Measurements from ENCODE around the gene S100A9. TPM values are rescaled to one million over a fixed set of nuclear protein-coding genes. Genes with fewer than 3 reads are reported as not detected.
"Not testable (repeated sequence)": the region's sequence is repeated elsewhere in the genome, so short reads cannot be mapped to it uniquely, and the experiment has no call there.

The S100A9 gene
- total RNA-seq, result not detected

DNA sequence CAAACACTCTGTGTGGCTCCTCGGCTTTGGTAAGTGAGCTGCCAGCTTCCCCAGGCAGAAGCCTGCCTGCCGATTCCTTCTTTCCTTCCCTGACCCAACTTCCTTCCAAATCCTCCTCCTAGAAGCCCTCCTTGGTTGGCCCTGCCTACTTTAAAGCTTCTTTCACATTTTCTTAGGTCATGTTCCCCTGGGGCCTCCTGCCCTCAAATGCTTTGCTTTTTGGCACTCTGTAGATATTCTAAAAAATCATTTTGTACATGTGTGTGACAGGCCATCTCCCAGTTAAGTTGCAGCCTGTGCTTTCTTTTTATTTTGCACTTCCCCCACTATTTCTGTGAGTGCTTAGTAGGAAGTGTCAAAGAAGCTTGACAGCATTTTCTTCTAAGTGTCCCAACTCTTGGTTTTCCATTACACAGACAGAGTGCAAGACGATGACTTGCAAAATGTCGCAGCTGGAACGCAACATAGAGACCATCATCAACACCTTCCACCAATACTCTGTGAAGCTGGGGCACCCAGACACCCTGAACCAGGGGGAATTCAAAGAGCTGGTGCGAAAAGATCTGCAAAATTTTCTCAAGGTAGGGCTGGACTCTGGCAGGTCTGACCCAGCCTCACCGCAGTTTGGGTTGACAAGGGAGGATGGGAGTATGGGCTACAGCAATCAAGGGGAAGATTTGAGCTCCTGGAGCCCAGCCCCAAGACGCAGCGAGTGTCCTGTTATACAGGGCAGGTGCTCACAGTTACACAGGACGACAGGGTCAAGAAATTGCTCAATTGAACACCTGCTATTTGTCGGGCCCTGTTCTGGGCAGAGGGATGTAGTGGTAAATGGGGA lies at the start of gene S100A9:
S100A9 (plus strand) TSS at position 2 of the 838 bp plus-strand sequence; CDS start at position 432, 430 bp downstream.
- DNase-seq (no peak), ATAC-seq (no peak)
- Mint-ChIP-seq H3K36me3 (no peaks in the 10 kb centered on the region), H3K9me3 (ENCODE audit: low read depth) (no peaks in the 10 kb centered on the region), H3K27me3 (peaks cover 6% of the 10 kb centered on the region), H3K4me3 (no peak within 1 kb of the TSS), H3K4me1 (peaks cover 7% of the 10 kb centered on the region), H3K27ac (no peak within 1 kb of the TSS)
- CTCF ChIA-PET, result interaction anchor here (0.6 to 2.3 kb wide), 2 partner anchors 136 to 508 kb away, joined by 3 to 11 read pairs; no protein-coding TSS in a partner anchor

DNA sequence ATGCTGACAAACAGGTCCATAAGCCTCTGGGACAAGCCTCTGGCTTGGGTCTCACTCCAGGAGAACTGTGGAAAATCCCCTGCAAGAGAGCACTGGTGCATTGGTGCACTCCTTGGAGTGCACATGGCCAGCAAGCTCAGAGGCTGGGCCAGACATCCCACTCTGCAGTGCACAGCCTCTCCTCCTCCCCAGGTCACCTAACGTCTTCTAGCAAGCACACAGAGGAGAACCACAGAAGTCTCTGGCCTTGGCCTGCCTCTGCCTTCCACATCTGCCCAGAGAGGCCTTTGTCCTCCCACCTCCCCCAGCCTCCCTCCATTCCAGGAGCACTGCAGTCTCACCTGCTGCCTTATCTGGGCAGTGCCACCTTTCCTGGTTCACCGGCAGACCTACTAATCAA lies 49.1 kb upstream of the S100A9 start:
- no peaks in the 10 kb centered on the region for H3K36me3 Mint-ChIP-seq
- H3K4me1 Mint-ChIP-seq, result no peaks in the 10 kb centered on the region
- CTCF ChIA-PET, result no interaction called here
- no peak for DNase-seq
- no peaks in the 10 kb centered on the region for H3K9me3 Mint-ChIP-seq (ENCODE audit: low read depth)
- H3K27me3 Mint-ChIP-seq, result peaks cover 18% of the 10 kb centered on the region
- ATAC-seq, result no peak
- H3K4me3 Mint-ChIP-seq, result no peak overlapping the region
- H3K27ac Mint-ChIP-seq, result no peak overlapping the region

DNA sequence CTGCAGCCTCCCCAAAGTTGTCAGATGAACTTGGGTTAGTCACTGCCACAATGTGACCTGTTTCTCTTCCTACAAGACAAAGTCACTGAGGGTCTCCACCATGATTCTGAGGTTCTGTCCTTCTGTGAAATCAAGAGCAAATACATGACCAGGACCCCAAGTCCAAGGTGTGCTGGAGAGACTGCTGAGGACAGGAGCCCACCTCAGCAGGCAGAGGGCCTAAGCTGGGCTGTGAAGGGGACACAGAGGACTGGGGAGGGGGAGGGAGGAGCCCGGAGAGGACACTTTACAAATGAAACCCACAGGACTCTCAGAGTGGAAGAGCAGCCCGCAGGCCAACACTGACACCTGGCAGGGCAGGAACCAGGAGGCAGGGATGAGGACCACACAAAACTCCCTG lies 48.2 kb upstream of the S100A9 start:
- ATAC-seq (no peak), DNase-seq (no peak)
- H3K4me1 Mint-ChIP-seq, result no peaks in the 10 kb centered on the region
- CTCF ChIA-PET, result no interaction called here
- H3K27ac Mint-ChIP-seq, result no peak overlapping the region
- H3K4me3 Mint-ChIP-seq, result no peak overlapping the region
- H3K27me3 Mint-ChIP-seq, result peaks cover 17% of the 10 kb centered on the region
- no peaks in the 10 kb centered on the region for H3K36me3 Mint-ChIP-seq
- no peaks in the 10 kb centered on the region for H3K9me3 Mint-ChIP-seq (ENCODE audit: low read depth)

DNA sequence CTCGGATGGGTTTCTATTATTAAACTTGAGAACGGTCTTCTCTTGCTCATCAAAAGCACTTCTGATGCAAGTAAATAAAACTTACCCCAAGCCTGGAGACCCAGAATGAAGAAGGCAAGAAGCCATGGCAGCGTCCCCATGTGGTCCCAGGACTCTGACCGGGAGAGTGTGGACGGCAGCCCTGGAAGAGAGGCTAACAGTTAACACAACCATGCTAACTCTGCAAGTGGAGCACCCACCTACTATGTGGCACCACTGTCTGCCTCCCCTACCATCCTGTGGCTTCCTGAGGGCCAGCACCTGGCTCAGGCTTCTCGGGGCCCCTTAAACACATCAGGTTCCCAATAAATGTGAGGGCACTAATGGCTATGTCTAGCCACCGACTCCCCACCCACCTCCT lies 47.1 kb upstream of the S100A9 start:
- CTCF ChIA-PET, result no interaction called here
- no peaks in the 10 kb centered on the region for H3K36me3 Mint-ChIP-seq
- H3K4me3 Mint-ChIP-seq, result no peak overlapping the region
- H3K9me3 Mint-ChIP-seq (ENCODE audit: low read depth), result no peaks in the 10 kb centered on the region
- no peak overlapping the region for H3K27ac Mint-ChIP-seq
- ATAC-seq, result no peak
- no peak for DNase-seq
- H3K4me1 Mint-ChIP-seq, result no peaks in the 10 kb centered on the region
- H3K27me3 Mint-ChIP-seq, result peaks cover 17% of the 10 kb centered on the region

DNA sequence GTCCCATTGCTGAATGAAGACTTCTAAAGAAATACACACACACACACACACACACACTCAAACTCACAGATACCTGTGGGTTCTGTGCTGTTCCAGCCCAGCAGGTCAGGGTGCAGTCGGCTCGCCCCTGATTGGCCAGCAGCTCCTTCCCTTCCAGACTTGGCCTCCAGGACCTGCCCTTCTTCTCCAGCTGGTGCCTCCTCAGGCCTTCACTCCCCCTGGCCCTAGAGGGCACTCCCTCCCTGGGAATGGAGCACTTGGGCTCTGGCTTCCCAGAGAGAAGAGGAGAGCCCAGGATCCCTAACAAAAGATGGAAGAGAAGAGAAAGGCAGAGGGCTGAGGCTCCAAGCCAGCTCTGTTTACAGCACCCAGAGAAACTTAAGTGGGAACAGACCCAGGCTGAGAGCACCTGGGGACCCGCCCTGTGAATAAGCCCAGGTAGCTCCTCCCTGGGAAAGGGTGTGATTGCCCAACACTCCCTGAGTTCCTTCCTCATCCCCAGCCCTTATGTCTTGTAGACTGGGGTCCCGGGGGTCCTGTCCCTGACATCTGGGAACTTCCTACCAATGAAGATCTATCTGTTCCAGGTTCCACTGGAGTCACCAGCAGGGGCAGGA lies 45.0 kb upstream of the S100A9 start, which contains the start of gene PGLYRP3:
PGLYRP3 (minus strand) TSS at position 383 of the 617 bp plus-strand sequence. CDS start 2,287 bp downstream, outside the sequence.
- no peak for ATAC-seq
- Mint-ChIP-seq H3K27ac (no peak within 1 kb of the TSS), H3K36me3 (no peaks in the 10 kb centered on the region), H3K9me3 (ENCODE audit: low read depth) (no peaks in the 10 kb centered on the region), H3K4me3 (no peak within 1 kb of the TSS), H3K4me1 (no peaks in the 10 kb centered on the region), H3K27me3 (peaks cover 25% of the 10 kb centered on the region)
- no peak for DNase-seq
- CTCF ChIA-PET, result no interaction called here

DNA sequence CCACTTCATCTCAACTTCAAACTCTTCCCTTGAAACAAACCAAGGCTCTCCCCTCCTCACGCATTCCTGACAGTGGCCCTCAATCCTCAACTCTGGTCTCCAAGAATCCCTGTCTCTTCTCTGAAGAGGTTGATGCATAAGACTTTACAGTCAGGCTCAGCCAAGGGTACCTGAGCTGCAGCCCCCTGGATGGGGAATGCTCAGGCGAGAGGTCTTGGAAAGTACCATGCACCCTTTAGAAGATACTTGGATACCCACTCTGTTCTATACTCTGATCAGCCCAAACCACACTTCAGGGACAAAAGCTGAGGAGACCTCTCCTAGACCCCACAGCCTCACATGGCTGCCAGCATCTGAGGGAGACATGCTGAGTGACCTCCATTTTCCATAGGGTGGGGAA lies 44.4 kb upstream of the S100A9 start:
- H3K4me1 Mint-ChIP-seq, result no peaks in the 10 kb centered on the region
- H3K4me3 Mint-ChIP-seq, result no peak overlapping the region
- DNase-seq (no peak), ATAC-seq (no peak)
- H3K36me3 Mint-ChIP-seq, result no peaks in the 10 kb centered on the region
- H3K27me3 Mint-ChIP-seq, result peaks cover 28% of the 10 kb centered on the region
- no peaks in the 10 kb centered on the region for H3K9me3 Mint-ChIP-seq (ENCODE audit: low read depth)
- no peak overlapping the region for H3K27ac Mint-ChIP-seq
- CTCF ChIA-PET, result no interaction called here

DNA sequence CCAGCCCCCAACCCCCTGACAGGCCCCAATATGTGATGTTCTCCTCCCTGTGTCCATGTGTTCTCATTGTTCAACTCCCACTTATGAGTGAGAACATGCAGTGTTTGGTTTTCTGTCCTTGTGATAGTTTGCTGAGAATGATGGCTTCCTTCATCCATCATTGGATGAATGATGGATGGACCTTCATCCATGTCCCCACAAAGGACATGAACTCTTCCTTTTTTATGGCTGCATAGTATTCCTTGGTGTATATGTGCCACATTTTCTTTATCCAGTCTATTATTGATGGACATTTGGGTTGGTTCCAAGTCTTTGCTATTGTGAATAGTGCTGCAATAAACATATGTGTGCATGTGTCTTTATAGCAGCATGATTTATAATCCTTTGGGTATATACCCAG lies 43.3 kb upstream of the S100A9 start:
- ATAC-seq; H3K4me3 Mint-ChIP-seq; H3K27ac Mint-ChIP-seq; CTCF ChIA-PET; H3K9me3 Mint-ChIP-seq (ENCODE audit: low read depth); H3K4me1 Mint-ChIP-seq; H3K36me3 Mint-ChIP-seq; DNase-seq: not testable (repeated sequence)
- H3K27me3 Mint-ChIP-seq, result peaks cover 37% of the 10 kb centered on the region

DNA sequence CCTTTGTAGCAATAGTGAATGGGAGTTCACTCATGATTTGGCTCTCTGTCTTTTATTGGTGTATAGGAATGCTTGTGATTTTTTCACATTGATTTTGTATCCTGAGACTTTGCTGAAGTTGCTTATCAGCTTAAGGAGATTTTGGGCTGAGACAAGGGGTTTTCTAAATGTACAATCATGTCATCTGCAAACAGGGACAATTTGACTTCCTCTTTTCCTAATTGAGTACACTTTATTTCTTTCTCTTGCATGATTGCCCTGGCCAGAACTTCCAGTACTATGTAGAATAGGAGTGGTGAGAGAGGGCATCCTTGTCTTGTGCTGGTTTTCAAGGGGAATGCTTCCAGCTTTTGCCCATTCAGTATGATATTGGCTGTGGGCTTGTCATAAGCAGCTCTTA lies 41.6 kb upstream of the S100A9 start:
- H3K4me1 Mint-ChIP-seq; H3K9me3 Mint-ChIP-seq (ENCODE audit: low read depth); H3K36me3 Mint-ChIP-seq; H3K4me3 Mint-ChIP-seq; DNase-seq; CTCF ChIA-PET; ATAC-seq; H3K27ac Mint-ChIP-seq: not testable (repeated sequence)
- peaks cover 37% of the 10 kb centered on the region for H3K27me3 Mint-ChIP-seq

DNA sequence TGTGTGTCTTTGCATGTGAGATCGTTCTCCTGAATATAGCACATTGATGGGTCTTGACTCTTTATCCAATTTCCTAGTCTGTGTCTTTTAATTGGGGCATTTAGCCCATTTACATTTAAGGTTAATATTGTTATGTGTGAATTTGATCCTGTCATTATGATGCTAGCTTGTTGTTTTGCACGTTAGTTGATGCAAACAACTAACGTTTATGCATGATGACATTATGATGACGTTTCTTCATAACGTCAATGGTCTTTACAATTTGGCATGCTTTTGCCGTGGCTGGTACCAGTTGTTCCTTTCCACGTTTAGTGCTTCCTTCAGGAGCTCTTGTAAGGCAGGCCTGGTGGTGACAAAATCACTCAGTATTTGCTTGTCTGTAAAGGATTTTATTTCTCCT lies 39.5 kb upstream of the S100A9 start:
- peaks cover 36% of the 10 kb centered on the region for H3K27me3 Mint-ChIP-seq
- H3K36me3 Mint-ChIP-seq; H3K27ac Mint-ChIP-seq; H3K9me3 Mint-ChIP-seq (ENCODE audit: low read depth); CTCF ChIA-PET; H3K4me3 Mint-ChIP-seq; H3K4me1 Mint-ChIP-seq; ATAC-seq; DNase-seq: not testable (repeated sequence)

DNA sequence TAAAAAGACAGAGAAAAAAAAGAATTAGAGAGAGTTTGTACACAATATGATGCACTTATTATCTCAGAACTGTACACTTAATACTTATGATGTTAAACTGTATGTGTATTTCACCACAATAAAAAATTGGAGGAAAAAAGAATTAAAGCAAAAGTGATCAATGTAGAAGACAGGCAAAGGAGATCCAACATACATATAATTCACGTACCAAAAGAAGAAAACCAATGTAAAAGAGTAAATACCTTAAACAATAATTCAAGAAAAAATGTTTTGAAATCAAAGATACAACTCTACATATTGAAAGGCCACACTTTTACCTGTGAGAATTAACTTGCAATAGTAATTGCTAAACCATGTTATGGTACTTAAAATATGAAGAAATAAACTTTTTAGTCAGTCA lies 35.1 kb upstream of the S100A9 start:
- Mint-ChIP-seq H3K27me3 (peaks cover 26% of the 10 kb centered on the region), H3K27ac (no peak overlapping the region), H3K36me3 (no peaks in the 10 kb centered on the region), H3K9me3 (ENCODE audit: low read depth) (peaks cover 2% of the 10 kb centered on the region), H3K4me1 (no peaks in the 10 kb centered on the region), H3K4me3 (no peak overlapping the region)
- no peak for DNase-seq
- CTCF ChIA-PET, result no interaction called here
- ATAC-seq, result no peak

DNA sequence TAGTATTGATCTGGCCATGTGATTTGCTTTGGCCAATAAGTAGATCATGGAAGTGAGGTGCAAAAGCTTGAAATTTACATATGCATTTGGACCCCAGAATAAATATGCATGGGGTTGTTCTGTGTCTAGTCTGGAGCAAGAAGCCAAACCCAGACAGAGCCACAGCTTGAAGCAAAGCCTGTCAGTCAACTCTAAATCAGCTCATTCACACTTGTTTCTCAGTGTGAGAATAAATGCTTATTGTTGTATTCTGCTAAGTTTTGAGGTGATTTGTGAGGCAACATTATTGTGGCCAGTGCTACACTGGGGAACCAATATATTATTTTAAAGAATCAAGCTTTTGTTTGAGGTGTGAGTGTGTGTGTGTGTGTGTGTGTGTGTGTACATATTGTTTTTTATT lies 32.7 kb upstream of the S100A9 start:
- DNase-seq (no peak), ATAC-seq (no peak)
- Mint-ChIP-seq H3K27me3 (peaks cover 18% of the 10 kb centered on the region), H3K27ac (no peak overlapping the region), H3K9me3 (ENCODE audit: low read depth) (peaks cover 6% of the 10 kb centered on the region), H3K4me1 (no peaks in the 10 kb centered on the region), H3K4me3 (no peak overlapping the region), H3K36me3 (no peaks in the 10 kb centered on the region)
- CTCF ChIA-PET, result no interaction called here

DNA sequence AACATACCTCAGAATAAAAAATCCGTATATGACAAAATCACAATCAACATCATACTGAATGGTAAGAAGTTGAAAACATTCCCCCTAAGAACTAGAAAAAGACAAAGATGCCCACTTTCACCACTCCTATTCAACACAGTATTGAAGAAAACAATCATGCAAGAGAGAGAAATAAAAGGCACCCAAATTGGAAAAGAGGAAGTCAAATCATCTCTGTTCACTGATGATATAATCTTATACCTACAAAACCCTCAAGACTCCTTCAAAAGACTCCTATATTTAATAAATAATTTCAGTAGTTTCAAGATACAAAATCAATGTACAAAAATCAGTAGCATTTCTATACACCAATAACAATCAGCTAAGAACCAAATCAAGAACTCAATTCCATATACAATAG lies 23.8 kb upstream of the S100A9 start:
- Mint-ChIP-seq H3K4me3 (no peak overlapping the region), H3K27me3 (peaks cover 38% of the 10 kb centered on the region), H3K9me3 (ENCODE audit: low read depth) (peaks cover 9% of the 10 kb centered on the region), H3K4me1 (no peaks in the 10 kb centered on the region), H3K27ac (no peak overlapping the region), H3K36me3 (no peaks in the 10 kb centered on the region)
- no peak for DNase-seq
- ATAC-seq, result no peak
- CTCF ChIA-PET, result no interaction called here

DNA sequence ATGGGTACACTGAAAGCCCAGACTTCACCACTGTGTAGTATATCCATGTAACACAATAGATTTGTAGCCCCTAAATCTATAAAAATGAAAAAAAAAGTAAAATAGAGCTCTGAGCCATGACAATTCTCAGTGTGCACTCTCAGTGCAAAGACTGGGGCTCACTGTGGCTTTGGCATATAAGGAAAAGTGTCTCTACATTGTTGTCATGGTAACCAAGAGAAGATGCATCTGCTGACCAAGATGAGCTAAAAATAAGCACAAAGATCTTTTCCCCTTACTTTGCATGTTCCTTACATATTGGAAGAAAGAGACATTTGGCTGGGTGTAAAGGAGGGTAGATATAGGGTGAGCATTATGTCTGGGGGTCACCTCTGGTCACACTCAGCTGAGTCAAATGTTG lies 21.0 kb upstream of the S100A9 start:
- CTCF ChIA-PET, result interaction anchor here (1.2 to 1.8 kb wide), 2 partner anchors 16 to 158 kb away, joined by 5 to 6 read pairs; no protein-coding TSS in a partner anchor
- H3K27ac Mint-ChIP-seq, result no peak overlapping the region
- DNase-seq (no peak), ATAC-seq (no peak)
- no peak overlapping the region for H3K4me3 Mint-ChIP-seq
- peaks cover 3% of the 10 kb centered on the region for H3K9me3 Mint-ChIP-seq (ENCODE audit: low read depth)
- H3K36me3 Mint-ChIP-seq, result no peaks in the 10 kb centered on the region
- H3K27me3 Mint-ChIP-seq, result peaks cover 29% of the 10 kb centered on the region
- H3K4me1 Mint-ChIP-seq, result peaks cover 16% of the 10 kb centered on the region

Data from activated CD8-positive, alpha-beta memory T cell treated with anti-CD3 and anti-CD28 coated beads, Interleukin-2, amount 10 ng/mL, durations not matched to agents 7 days and 5 days (primary cell).